Measurements from ENCODE around the gene APC2. TPM values are rescaled to one million over a fixed set of nuclear protein-coding genes. Genes with fewer than 3 reads are reported as not detected.

Gene APC2, protein sequence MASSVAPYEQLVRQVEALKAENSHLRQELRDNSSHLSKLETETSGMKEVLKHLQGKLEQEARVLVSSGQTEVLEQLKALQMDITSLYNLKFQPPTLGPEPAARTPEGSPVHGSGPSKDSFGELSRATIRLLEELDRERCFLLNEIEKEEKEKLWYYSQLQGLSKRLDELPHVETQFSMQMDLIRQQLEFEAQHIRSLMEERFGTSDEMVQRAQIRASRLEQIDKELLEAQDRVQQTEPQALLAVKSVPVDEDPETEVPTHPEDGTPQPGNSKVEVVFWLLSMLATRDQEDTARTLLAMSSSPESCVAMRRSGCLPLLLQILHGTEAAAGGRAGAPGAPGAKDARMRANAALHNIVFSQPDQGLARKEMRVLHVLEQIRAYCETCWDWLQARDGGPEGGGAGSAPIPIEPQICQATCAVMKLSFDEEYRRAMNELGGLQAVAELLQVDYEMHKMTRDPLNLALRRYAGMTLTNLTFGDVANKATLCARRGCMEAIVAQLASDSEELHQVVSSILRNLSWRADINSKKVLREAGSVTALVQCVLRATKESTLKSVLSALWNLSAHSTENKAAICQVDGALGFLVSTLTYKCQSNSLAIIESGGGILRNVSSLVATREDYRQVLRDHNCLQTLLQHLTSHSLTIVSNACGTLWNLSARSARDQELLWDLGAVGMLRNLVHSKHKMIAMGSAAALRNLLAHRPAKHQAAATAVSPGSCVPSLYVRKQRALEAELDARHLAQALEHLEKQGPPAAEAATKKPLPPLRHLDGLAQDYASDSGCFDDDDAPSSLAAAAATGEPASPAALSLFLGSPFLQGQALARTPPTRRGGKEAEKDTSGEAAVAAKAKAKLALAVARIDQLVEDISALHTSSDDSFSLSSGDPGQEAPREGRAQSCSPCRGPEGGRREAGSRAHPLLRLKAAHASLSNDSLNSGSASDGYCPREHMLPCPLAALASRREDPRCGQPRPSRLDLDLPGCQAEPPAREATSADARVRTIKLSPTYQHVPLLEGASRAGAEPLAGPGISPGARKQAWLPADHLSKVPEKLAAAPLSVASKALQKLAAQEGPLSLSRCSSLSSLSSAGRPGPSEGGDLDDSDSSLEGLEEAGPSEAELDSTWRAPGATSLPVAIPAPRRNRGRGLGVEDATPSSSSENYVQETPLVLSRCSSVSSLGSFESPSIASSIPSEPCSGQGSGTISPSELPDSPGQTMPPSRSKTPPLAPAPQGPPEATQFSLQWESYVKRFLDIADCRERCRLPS (N-terminal part only)
- not detected in 2 replicates for total RNA-seq (2014; rRNA removed; shearing (Covaris generic))

DNA sequence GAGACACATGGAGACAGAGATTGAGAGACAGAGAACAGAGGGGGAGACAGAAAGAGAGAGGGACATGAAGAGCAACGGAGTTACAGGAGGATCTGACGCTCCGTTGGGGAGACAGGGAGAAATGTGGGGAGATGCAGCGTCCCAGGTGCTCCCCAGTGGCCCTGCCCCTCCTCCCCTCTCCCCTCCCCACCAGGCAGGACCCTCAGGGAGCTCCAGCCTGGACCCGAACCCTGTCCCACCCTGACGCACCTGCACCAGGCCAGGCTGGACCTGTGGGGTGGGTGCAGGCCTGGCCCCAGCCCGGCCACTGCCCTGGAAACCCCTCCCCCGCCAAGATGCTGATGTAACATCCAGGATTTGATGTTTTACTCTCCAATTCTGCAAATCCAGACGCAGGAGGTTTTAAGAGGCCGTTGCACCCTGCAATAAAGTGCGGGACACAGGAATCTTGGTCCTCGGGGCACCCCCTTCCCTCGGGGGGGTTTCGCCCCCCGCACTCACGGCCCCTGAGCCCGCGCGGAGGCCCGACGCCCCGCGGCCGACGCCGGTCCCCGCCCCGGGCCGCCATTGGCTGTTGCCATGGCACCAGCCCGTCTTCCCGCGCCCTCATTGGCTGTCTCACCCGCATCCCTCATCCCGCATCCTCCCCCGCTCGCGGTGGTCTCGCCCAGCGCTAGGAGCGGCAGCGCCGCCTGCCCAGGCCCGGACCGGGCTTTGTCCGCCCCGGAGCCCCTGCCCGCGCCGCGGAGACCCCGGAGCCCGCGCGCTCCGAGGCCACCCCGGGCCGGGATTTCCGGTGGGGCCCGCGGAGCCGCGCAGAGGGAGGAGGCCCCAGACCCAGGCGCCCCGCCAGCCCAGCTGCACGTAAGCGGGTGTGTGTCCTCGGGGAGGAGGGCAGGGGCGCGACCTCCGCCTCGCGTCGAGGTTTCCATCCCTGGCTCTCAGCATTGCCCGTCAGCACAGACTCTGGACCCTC is at the start of gene APC2:
Gene APC2, plus strand, starts transcription at position 655 of the 976 bp plus-strand sequence. CDS start 2,881 bp downstream, outside the sequence.
- DNase-seq (ENCODE audit: low read depth): no peak

GRCh38 chr19:1400281-1401137 is 49.4 kb upstream of the APC2 start:
- no peak for DNase-seq (ENCODE audit: low read depth)

DNA sequence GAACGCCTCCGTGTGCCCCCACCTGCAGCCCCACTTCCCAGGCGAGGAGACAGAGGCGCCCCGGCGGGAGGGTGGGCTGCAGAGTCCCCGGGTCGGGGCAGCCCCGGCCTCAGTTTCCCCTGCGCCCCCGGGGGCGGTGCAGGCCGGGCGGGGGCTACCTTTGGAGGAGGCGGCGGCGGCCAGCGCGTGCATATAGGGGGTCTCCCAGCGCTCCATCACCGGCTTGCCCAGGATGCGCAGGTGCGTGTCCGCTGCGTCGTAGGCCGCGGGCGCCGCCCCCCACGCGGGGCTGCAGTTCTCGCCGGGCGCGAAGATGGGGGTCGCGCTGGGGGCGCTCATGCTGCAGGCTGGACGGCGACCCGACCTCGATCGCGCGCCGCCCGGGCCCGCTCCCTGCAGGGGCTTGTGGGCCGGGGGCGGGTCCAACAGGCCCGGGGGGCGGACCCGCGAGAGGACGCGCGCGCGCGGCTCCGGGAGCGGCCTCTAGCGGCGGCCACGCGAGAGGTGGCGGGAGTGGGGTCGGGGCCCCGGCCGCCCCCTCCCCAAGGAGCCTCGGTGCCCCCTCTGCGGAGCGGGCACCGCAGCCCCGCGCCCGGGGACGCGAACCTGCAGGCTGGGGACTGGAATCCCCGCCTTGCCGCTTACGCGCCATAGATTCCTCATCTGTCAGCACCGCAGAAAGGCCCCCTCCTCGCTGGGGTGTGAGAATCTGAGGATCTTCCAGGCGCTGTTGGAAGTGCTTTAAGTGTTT is 48.6 kb upstream of the APC2 start, which contains the start of gene GAMT:
Gene GAMT, minus strand, starts transcription at position 405 of the 751 bp plus-strand sequence. Its CDS starts 66 bp downstream, at position 339.
- DNase-seq (ENCODE audit: low read depth): no peak

DNA sequence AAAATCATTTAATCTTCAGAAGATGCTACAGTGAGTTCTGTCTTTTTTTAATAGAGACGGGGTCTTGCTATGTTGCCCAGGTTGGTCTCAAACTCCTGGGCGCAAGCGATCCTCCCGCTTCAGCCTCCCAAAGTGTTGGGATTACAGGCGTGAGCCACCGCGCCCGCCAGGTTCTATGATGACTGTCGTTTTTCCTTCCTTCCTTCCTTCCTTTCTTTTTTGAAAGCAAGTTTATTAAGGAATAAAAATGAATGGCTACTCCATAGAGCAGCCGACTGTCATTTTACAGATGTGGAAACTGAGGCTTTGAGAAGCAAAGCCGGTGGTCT is 48.1 kb upstream of the APC2 start:
- DNase-seq (ENCODE audit: low read depth): no peak

GRCh38 chr19:1402411-1403070 is 47.4 kb upstream of the APC2 start:
- DNase-seq (ENCODE audit: low read depth): no peak

GRCh38 chr19:1406774-1407527 is 43.0 kb upstream of the APC2 start:
- peak; percentile 97 for DNase-seq (ENCODE audit: low read depth)

DNA sequence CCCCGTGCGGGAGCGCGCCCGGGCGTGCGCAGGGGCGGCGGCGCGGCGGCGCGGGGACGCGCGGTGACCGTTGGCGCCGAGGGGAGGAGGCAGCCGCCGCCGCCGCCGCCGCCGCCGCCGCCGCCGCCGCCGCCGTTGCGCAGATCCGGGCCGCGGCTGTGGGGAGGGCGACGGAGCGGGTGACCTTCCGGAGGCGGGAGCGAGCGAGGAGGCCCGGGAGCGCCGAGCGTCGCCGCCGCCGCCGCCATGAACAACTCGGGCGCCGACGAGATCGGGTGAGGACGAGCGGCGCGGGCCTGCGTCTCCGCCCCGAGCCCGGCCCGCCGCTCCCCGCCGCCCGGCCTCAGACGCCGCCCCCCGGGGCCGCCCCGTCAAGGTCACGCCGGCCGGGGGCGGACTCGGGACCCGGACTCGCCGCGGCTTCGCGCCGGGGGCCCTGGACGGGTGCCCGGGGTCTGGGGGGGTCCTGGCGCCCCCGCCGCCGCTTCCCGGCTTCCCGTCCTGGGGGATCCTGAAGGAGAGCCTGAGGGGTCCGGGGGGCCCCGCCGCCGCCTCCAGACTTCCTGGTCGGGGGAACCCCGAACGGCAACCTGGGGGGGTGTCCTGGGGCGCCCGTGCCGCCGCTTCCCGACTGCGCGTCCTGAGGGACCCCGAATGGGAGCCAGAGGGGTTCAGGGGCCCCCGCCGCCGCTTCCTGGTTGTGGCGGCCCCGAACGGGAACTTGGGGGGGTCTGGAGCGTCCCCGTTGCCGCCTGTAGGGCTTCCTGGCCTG is 42.2 kb upstream of the APC2 start, which contains the start of gene DAZAP1:
Gene DAZAP1, plus strand, starts transcription at position 59 of the 772 bp plus-strand sequence. Its CDS starts 188 bp downstream, at position 247.
- DNase-seq (ENCODE audit: low read depth): no peak

DNA sequence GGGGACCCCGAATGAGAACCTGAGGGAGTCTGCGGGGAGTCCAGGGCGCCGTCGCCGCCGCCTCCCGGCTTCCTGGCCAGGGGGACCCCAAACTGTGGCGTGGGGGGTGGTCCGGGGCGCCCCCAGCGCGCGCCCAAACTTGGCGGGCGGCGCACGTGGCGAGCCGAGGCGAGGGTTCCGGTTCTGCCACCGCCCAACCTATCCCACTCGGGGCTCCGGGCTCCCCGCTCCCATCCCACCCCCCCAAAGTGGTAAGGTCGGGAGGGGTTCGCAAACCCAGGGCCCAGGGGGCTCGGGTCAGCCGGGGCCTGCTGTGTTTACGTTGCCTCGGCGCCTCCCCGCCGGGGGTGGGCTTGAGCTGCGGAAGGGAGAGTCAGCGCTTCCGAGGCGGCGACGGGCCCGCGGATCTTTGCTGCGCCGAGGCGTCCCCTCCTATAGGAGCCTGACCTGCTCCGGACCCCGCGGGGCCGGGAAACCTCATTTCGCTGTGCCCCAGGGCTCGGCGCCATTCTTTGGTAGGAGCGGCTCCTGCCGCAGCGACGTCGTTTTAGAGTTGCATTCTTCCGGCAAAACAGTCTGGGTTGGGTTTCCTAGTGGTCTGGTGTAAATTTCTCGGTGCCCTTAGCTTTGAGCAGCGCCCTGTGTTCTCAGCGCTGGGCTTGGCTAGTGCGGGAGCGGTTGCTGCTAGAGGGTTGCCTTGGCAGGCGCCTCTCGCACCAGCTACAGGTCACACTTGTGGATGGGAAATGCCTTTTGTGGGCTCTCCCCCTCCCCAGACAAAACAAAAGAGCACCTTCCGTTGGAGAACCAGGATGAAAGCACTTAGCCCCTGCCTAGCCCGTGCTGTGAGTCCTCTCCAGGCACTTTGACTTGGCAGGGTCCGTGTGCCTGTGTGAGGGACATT is 41.4 kb upstream of the APC2 start:
- DNase-seq (ENCODE audit: low read depth): peak; percentile 57

DNA sequence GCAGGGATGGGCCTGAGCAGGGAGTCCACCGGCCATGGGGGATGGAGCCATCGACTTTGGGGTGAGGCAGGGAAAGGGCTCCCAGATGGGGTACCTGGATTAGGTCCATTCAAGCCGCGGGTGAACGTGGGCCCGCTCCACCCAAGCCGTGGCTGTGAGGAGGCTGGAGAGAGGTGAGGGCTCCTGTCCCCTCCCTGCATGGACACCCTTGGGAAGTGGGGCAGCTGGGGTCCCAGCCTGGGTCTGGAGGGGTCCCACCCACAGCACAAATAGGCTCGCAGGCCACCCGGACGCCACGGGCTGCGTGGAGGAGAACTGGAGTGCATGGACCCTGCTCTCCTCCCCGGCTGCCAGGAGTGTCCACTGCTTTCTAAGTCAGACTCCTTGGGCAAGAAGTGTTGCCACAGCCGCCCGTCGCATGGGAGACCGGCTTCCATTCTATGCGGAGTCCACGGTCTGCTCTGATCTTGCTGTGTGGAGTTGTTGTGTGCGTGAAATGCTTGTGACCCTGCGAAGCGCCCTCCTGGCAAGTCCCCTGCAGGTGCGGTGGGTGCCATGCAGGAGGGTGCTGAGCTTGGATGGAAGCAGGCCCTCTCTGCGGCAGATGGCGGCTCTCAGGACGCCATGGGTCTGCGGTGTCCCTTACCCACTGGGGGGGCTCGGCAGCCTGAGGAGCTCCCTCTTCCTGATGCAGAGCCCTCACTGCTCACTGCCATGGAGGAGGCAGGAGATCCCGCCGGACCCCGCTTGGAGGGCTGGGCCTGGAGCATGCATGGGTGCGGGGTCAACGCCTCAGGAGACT is 40.5 kb upstream of the APC2 start:
- DNase-seq (ENCODE audit: low read depth): no peak

GRCh38 chr19:1410136-1410786 is 39.7 kb upstream of the APC2 start:
- DNase-seq (ENCODE audit: low read depth): peak; percentile 29

GRCh38 chr19:1410789-1411188 is 39.1 kb upstream of the APC2 start:
- DNase-seq (ENCODE audit: low read depth): no peak

GRCh38 chr19:1411255-1412191 is 38.4 kb upstream of the APC2 start:
- DNase-seq (ENCODE audit: low read depth): peak; percentile 25

DNA sequence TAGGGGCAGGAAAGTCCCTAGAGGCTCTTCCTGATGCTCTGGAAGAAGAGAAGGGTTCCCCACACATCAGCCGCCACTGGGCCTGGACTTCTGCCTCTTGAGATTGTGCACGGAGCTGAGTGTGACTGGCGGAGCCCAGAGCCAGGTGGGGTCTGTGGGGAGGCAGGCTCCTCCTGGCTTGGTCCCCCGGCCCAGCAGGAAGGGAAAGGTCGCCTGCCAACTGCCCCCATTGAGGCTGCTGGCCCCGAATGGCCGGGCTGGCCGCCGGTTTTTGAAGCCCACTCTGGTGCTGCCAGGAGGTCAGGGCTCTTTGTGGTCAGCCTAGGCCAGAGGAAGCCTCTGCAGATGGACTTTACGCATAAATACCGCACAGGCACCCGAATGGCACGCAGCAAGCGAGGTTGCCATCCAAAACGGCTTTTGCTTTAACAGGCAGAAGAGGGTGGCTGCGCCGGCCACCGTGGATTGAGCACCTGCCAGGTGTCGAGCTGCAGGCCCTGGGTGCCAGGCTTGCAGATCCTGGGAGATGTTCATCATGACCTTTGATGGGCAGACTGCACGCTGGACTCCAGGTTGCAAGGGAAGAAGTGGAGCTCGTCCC is 37.5 kb upstream of the APC2 start:
- no peak for DNase-seq (ENCODE audit: low read depth)
